ENCODE measurements around the gene ADRB2.

Gene ADRB2

DNA sequence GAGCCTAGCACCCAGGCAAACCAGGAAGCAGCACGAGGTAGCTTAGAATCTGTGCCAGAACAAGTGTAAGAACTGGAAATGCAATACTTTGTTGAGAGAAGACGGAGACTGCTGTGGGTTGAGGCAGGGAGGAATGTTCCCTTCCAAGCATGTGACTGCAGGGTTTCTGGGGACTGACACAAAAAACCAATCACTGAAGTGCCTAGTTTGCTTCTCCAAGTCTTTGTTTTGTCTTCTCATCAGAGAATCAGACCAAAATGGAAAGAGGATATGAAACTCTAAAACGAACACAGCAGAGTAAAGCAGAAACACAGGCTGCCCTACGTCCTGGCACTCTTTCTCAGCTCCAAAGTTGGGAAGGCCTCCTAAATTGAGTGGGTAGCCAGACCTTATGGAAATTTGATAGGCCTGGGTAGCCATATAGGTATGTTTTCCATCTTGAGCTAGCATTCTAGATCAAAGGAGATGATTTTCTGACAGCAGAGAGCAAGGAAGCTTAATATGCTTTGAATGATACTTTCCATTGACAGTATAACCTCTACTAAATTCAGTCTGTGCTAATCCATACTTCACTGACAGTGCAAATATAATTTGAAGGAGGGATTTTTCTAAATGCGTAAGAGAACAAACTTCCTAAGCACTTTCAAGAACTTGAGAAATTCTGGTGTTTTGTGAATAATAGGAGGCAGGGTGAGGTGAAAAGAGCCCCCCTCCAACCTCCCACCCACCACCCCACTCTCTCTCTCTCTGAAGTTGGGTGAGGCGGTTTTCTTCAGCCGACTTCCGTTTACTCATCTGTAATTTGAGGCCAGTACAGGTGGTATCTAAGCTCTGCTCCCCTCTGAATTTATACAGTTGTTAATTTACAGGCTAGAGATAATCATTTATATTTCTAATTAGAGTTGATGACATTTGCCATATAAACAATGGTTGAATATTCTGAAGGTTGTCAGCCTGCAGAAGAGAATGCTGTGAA lies 5.5 kb downstream of the ADRB2 start:
- DNase-seq (ENCODE audit: low read depth in 2 of 2): no peak

DNA sequence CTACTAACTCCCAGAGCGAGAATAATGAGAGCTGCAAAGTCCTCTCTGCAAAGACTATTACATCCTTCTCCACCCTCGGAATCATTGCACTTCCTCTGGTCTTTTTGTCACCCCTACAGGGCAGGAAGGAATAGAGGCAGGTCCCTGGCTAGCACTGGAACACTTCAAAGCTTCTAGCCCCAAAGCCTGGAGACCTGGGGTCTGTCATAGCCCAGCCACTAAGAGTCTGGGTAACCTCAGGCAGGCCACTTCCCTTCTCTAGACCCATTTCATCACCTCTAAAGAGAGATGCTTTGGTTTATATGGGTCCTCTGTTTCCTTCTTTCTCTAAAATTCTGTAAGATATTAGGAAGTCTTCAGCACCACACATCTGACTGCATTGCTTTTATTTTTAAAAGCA lies 6.7 kb downstream of the ADRB2 start:
- no peak for DNase-seq (ENCODE audit: low read depth in 2 of 2)

DNA sequence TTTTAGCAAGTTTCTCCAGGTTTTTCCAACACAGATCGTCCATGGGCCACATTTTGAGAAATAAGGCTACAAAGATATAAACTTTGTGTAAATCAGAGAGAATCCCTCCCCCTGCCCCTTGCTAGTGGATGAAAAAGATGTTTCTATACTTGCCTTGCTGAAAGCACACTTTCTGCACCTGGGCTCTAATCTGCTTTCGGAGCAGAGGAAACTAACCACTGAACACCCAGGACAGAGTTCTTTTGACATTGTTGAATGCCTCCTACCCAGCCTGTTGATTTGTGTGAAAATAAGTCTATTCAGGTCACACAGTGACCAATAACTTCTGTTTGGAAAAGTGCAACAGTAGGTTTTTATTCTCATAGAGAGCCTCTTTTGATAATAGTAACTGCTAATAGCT lies 7.5 kb downstream of the ADRB2 start:
- DNase-seq (ENCODE audit: low read depth in 2 of 2): no peak

DNA sequence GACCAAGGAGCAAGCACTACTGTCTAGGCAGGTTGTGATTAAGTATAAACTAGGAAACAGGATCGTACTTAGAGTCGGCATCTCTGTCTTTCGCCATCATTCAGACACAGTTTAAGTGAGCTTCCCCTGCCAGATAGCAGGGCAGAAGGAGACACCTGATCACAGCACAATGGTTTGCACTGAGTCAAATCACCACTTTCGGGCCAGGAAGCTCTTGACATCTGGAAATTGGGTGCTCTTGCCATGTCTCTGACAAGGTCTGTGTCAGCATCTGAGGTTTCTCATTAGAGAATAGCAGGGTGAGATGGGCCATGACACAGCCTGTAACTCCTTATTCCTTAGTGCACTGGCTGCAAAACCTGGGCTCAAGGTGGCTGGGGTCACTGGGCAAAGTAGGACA lies 8.3 kb downstream of the ADRB2 start:
- no peak for DNase-seq (ENCODE audit: low read depth in 2 of 2)

DNA sequence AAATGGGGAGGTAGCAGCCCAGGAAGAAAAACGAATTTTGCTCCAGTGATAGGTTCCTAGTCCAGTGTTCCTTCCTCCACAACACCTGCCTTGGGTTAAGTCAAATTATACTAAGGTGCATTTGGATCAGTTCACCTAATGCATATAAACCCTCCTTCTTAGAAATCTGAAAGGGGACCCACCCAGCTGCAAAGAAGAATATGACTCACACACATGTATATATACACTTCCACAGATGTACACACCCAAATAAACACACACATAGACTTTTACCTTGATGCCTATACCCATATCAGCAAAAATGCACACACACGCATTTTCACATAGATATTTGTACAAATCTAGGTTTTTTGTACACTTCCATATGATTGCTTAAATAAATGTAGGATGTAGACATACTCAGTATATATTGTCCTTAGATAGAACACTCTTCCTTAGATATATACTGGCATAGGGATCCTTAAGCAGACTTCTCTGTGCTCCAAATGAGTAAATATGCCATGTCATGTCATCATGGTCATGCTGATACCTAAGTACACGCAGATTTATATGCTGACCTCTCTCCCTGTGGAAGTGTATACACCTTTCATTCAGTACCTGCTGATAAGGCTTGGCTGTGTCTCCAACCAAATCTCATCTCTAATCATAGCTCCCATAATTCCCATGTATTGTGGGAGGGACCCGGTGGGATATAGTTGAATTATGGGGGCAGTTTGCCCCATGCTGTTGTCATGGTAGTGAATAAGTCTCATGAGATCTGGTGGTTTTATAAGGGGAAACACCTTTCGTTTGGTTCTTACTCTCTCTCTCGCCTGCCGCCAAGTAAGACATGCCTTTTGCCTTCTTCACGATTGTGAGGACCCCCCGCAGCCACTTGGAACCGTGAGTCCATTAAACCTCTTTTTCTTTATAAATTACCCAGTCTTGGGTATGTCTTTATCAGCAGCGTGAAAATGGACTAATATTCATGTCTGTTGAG lies 10.2 kb downstream of the ADRB2 start:
- DNase-seq (ENCODE audit: low read depth in 2 of 2): no peak

DNA sequence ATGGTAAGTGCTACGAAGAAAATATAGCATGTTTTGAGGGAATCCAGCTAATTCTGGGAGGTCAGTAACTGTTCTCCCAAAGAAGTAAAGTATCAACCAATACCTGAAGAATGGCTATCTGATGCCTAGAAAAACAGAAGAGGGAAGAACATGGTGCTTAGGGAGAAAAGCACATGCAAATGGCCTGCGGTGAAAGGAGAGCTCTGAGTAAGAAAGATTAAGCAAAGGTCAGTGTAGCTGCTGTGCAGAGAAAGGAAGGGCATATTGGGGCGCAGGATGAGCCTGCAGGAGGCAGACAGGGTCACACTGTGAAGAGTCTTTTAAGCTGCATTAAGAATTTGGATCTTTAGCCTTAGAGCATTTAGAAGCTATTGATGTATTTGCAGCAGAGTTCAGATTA lies 11.0 kb downstream of the ADRB2 start:
- DNase-seq (ENCODE audit: low read depth in 2 of 2): no peak

DNA sequence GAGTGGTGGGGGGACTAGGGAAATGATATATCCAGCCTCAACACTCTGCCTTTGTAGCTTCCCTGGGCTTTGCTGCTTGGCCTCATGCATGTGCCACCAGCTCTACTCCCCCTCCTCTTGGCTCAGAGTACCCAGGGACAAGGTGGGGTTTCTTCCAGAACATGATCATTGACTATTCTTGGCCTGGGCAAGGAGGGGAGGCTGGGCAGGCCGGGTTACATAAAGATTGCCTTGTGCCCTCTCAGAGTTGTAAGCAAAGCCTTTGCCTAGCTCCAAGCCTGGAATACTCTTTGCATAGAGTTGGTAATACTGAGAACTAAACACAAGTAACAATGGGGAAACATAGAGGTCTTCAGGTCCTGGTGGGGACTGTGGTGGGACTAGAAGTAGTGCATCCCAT lies 11.9 kb downstream of the ADRB2 start:
- no peak for DNase-seq (ENCODE audit: low read depth in 2 of 2)

DNA sequence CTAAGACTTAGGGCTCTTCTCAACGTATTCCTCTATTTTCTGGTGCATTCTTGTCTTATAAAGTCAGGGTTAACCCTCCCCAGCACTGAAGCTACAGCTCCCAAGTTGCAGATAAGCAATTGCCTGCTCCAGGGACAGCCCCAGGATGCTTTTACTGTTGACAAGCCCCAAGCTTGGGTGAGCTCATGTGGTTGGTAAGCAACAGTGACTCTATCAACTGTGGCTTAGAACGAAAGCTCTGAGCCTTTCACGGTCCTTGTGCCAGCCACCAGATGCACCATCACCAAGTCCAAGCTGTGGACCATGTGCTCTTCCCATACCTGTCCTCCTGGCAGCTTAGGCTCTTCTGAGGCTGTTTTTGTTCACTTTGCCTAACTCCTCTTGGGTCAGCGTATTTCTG lies 13.5 kb downstream of the ADRB2 start:
- no peak for DNase-seq (ENCODE audit: low read depth in 2 of 2)

DNA sequence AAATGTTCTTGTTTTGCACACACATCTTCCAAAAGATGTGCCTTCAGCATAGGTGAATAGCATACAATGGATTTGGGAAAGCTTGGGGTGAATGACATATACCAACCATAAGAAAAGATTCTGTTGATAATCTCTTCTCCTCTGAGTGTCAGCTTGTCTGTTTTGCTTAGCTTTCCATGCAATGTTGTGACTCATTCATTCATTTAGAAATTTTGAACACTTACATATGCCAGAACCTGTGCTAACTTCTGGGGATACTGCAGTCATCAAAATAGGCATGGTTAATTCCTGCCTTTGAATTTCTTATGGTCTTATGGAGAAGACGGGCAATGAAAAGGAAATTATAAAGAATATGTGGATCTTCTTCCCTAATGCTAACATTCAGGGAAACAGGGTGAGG lies 14.1 kb downstream of the ADRB2 start:
- no peak for DNase-seq (ENCODE audit: low read depth in 2 of 2)

DNA sequence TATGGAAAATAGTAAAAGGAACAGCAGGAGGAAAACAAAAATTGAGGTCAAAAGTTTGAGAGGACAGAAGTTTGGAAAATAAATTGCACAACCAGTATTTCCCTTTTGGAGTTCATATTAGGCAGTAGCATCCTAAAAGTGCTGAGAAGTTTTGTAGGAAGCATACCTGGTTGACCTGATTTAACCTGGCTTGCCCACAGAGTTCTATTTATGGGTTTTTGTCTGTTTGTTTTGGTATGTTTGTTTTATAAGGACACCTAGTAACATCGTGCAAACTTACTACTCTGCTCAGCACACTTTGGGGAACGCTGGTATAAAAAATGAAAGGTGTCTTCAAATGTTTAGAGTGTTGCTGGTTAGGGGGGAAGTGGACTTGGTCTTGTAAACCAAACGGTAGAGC lies 15.1 kb downstream of the ADRB2 start:
- DNase-seq (ENCODE audit: low read depth in 2 of 2): no peak

DNA sequence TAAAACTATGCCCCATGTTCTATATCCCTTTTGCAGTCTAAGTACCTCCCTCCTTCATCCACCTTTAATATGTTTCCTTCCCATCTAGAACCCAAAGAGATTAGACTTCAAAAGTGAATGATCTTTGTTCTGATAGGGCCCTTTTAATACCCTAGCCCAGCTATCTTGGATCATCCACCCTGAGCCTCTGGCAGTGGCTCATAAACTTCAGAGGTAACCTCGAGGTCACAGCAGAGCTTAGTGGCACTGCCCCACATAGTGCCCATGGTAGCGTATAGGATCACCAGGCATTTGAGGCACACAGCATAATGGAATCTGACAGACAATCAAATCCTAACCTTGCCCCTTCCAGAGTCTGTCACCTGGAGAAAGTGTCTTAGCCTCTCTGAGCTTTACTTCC lies 15.8 kb downstream of the ADRB2 start:
- no peak for DNase-seq (ENCODE audit: low read depth in 2 of 2)

DNA sequence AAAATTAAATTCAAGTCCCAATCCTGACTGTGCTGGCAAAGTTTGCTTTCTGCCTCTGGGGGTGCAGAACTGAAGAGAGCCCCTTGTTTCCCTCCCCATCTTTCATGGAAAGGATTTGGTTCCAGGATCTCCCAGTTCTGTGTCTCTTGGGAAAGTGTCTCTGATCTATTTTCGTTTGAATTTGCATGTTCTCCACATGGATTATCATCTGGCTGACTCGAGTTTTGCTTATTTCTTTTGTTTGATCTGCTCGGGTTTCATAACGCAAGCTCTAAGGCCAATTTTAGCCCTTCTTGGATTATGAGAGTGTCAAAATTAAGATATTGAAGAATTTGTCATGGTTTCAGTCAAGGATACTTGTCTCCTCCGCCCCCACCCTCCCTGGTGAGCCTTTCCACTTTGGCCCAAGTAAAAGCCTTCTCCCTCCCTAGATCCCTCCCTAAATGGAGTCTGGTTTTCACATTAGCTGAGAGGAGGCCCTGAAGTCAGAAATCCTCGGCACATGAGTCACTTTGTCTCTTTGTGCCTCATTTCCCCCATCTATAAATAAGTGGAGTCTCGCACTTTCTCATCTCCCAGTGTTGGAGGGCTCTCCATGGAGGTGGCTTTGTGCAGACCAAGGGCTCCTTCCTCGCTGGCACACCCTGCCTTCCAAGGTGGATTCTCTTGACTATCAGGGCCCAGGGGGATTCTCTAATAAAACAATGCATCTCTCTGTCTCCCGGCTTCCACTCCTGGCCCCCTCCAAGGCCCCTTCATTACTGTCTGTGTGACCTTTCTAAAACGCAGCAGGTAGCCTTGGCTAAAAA lies 17.3 kb downstream of the ADRB2 start:
- no peak for DNase-seq (ENCODE audit: low read depth in 2 of 2)

DNA sequence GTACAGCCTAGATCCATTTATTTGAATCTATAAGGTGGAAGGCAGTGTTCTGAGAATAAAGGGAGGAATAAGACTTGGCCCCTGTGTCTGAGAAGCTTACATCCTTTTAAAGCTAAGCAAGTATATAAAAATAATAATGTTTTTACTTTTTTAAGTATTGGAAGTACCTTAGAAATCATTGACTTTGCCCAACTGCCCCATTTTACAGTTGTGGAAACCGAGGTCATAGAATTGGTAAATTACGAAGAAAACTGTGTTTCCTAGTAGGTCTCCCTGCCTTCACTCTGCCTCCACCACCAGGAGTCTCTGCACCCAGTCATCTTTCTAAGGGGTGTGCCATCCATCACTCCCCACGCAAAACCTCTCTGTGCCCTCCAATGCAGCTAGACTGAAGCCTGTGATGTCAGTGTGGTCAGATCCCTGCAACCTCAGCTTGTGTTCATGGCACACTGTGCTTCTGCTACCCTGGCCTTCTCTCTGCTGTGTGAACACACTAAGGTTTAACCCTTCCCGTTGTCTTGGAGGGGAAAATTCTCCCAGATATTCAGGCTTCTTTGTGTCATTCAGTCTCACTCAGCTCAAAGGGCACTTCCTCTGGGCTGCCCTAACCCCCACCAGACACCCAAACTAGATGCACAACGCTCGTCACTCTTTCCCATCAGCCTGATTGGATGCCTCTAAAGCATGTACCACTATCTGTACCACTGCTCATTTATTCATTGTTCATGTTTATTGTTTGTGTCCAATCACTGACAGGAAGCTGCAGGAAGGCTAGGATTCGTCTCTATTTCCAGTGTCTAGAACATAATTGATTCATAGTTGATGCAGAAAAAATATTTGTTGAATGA lies 18.2 kb downstream of the ADRB2 start:
- peak in 1 of 2 donors; percentile 34 for DNase-seq (ENCODE audit: low read depth in 2 of 2)

DNA sequence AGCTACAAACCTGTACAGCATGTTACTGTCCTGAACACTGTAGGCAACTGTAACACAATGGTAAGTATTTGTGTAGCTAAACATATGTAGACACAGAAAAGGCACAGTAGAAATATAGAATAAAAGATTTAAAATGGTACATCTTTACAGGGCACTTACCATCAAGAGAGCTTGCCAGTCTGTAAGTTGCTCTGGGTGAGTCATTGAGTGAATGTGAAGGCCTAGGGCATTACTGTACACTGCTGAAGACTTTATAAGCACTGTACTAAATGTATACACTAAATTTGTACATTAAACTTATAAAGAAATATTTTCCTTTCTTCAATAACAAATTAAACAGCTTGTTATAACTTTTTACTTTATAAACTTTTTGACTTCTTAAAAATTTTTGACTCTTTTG lies 20.5 kb downstream of the ADRB2 start:
- DNase-seq (ENCODE audit: low read depth in 2 of 2): no peak

DNA sequence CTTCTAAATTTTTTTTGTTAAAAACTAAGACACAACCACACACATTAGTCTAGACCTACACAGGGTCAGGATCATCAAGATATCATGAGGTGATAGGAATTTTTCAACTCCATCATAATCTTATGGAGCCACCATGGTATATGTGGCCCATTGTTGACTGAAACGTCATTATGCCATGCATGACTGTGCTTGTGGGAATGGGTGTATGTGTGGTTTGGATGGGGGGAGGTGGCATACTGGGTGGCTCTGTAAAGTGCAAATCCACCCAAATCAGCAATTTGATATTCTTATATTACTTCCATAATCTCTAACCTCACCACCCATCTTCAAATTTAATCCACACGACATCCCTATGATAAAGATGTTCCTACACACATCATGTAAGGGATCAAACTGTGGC lies 21.0 kb downstream of the ADRB2 start:
- DNase-seq (ENCODE audit: low read depth in 2 of 2): no peak

DNA sequence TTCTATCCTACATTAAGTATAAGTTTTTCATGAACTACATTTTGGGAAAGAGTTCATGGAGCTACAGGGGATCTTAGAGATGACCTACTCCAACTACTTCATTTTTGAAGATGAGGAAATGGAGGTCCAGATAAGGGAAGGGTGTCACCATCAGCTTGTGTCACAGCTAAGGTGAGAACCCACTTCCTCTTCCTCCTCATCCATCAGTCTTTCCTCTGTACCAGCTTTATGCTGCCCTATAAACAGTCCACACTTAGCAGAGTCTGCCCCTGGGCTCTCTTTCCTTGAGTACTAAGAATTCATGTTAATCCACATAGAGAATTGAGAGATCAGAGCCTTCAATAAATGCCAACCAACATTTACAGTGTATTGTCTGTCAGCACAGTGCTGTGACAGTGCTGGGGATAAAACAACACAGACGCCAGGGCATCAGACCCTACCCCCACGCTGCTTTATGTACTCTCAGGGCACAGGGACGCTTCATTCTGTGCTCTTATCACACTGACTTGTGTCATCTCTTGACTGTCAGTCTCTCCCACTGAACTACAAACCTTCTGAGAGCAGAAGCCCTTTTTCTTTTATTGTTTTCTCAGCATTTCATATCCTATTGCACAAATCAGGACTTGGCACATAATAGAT lies 22.1 kb downstream of the ADRB2 start:
- no peak for DNase-seq (ENCODE audit: low read depth in 2 of 2)

DNA sequence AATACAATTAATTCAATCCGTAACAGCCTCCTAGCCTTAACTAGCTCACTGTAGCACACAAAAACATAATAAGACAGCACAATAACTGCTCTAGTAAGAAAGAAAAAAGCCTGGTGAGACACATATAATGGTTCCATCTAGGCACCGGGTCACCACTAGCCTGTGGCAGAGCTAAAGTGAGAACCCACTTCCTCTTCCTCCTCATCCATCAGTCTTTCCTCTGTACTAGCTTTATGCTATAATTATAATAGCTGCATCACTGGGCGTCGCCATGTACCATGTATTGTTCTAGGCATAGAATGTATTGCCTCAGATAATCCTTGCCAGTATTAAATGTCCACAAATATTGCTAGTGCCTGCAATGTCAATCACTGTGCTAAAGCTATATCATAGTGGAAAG lies 23.1 kb downstream of the ADRB2 start:
- no peak for DNase-seq (ENCODE audit: low read depth in 2 of 2)

DNA sequence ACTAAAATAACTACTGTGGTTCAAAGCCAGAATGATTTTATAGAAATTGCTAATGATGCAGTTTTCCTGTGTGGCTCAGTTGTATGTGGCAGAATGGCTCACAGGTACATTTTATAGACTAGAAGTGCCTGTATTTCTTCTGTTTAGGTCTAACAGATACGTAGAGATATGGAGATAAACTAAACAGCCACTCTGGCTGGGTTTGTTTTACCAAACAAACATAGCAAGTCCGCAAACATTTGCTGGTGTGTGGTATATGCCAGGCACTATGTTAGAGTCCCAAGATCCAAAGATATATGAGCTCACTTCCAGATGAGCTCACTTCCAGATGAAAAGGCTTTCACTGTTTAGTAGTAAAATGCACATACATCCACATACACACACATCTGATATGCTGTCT lies 24.4 kb downstream of the ADRB2 start:
- DNase-seq (ENCODE audit: low read depth in 2 of 2): no peak

DNA sequence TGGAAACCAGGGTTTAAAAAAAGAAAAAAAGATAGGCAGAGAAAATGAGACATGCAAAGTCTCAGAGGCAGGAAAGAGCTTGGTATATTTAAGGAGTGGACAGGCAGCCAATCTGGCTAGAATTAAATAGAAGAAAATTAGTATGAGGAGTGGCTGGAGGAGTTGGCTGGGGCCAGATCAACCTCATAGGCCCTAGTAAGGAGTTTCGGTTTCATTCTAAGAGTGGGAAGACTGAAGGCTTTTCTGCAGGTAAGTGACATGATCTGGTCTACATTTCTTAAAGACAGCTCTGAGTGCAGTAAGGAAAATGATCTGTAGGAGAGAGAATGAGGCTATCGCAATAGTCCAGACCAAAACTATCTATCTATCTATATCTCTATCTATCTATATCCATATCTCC lies 27.5 kb downstream of the ADRB2 start:
- no peak for DNase-seq (ENCODE audit: low read depth in 2 of 2)

DNA sequence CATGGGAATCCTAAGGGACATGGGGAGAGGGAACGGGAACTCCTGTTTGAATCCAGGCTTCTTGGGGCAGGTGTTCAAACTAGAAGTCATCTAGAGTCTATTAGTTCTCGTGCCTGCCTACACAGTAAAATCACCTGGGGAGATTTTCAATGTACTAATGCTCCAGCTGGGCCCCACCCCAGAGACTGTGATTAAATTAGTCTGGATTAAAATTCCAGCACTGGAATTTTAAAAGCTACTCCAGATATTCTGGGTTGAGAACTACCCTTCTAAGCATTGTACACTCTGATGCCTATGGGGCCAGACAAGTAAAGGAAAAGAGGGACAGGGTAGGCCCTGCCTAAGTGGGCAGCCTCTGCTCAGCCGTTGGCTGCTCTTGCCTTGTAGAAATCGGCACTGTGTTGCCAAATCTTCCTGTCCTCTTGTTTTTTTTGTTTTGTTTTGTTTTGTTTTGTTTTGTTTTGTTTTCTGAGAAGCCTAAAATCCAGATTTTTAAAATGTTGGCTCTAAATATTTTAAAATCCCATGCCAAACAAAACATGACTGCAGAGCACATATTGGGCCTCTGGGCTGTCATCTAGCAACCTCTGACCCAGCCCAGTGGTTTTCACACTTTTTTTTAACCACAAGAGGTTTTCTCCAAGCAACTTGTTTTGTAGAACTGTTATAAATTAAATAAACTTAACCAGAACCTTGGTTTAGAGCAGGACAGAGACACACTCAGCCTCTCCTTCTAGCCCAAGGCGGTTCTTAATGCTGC lies 29.0 kb downstream of the ADRB2 start:
- DNase-seq (ENCODE audit: low read depth in 2 of 2): no peak

All from stimulated activated CD8-positive, alpha-beta memory T cell treated with anti-CD3 and anti-CD28 coated beads, Interleukin-7, amount 100 ng/mL, for 1 hour (primary cell).